BLaER1 treated with 17β-estradiol and CSF1 and Interleukin-3, amounts not matched to agents 10 nM and 100 nM (cell line): ENCODE measurements around the gene MRTFB.

Experiments used
- H3K27ac ChIP-seq, 11 experiments: shearing (Covaris generic); formaldehyde crosslinking; 2 replicates each; pipeline ENCODE4 v1.8.1; 2022
- H3K27me3 ChIP-seq, 11 experiments: shearing (Covaris generic); formaldehyde crosslinking; 2 replicates each; pipeline ENCODE4 v1.8.1; 2022
- H3K36me3 ChIP-seq, 11 experiments: shearing (Covaris generic); formaldehyde crosslinking; 2 replicates each; pipeline ENCODE4 v1.8.1; 2022
- H3K4me1 ChIP-seq, 10 experiments: shearing (Covaris generic); formaldehyde crosslinking; 2 replicates each; pipeline ENCODE4 v1.8.1; 2022
- H3K4me2 ChIP-seq, 11 experiments: shearing (Covaris generic); formaldehyde crosslinking; 2 replicates each; pipeline ENCODE4 v1.8.1; 2022
- H3K4me3 ChIP-seq, 10 experiments: shearing (Covaris generic); formaldehyde crosslinking; 2 replicates each; pipeline ENCODE4 v1.8.1; 2022
- H3K9ac ChIP-seq, 11 experiments: shearing (Covaris generic); formaldehyde crosslinking; 2 replicates each; pipeline ENCODE4 v1.8.1; 2022
- H3K9me3 ChIP-seq, 11 experiments: shearing (Covaris generic); formaldehyde crosslinking; replicated peaks in 1 of 11; 2 replicates each; pipeline ENCODE4 v1.8.1; 2022
- H4K20me1 ChIP-seq, 11 experiments: shearing (Covaris generic); formaldehyde crosslinking; 2 replicates each; pipeline ENCODE4 v1.8.1; 2022
- Cebpa-rat ChIP-seq, 11 experiments: shearing (Covaris generic); IDR thresholded peaks; 2 replicates each; pipeline ENCODE4 v1.8.1; 2022

The MRTFB gene

GRCh38 chr16:14286368-14287230 lies 215.5 kb downstream of the MRTFB start:
- peak overlapping the region in 7 of 11 experiments; percentile 38 to 83 (median 72); a peak in 9 of 22 replicates for H3K27ac ChIP-seq
- TF ChIP-seq Cebpa-rat (IDR thresholded peaks at IDR 0.05) = no peak
- H3K9me3 ChIP-seq = peaks cover 21 to 27% (median 25%) of the 10 kb centered on the region in 11 experiments
- peaks cover 0 to 5% (median 0%) of the 10 kb centered on the region in 11 experiments; a peak in 1 of 22 replicates for H4K20me1 ChIP-seq
- H3K9ac ChIP-seq = peak overlapping the region in 10 of 11 experiments; percentile 73 to 89 (median 81); a peak in 16 of 22 replicates
- H3K27me3 ChIP-seq = no peaks in the 10 kb centered on the region
- H3K4me2 ChIP-seq = peak overlapping the region; percentile 52 to 80 (median 73)
- H3K4me1 ChIP-seq = peaks cover 17 to 32% (median 26%) of the 10 kb centered on the region in 10 experiments
- peak overlapping the region; percentile 72 to 94 (median 78) for H3K4me3 ChIP-seq
- H3K36me3 ChIP-seq = peaks cover 0 to 5% (median 0%) of the 10 kb centered on the region in 11 experiments; a peak in 1 of 22 replicates

- Histone ChIP-seq H4K20me1 (peaks cover 0 to 5% (median 0%) of the 10 kb centered on the region in 11 experiments; a peak in 1 of 22 replicates), H3K4me3 (no peak overlapping the region; a peak in 1 of 20 replicates), H3K4me1 (peaks cover 1 to 17% (median 12%) of the 10 kb centered on the region in 10 experiments; a peak in 13 of 20 replicates), H3K9me3 (peaks cover 21 to 27% (median 25%) of the 10 kb centered on the region in 11 experiments), H3K9ac (no peak overlapping the region), H3K36me3 (peaks cover 0 to 5% (median 0%) of the 10 kb centered on the region in 11 experiments; a peak in 1 of 22 replicates), H3K4me2 (no peak overlapping the region), H3K27ac (no peak overlapping the region), H3K27me3 (no peaks in the 10 kb centered on the region)
- no peak for TF ChIP-seq Cebpa-rat (IDR thresholded peaks at IDR 0.05)
Observed at GRCh38 chr16:14289692-14290340, 218.7 kb downstream of the MRTFB start.

GRCh38 chr16:14291286-14291685 lies 220.2 kb downstream of the MRTFB start:
- Histone ChIP-seq H3K9me3 (peaks cover 21 to 27% (median 25%) of the 10 kb centered on the region in 11 experiments), H3K36me3 (peaks cover 0 to 5% (median 0%) of the 10 kb centered on the region in 11 experiments; a peak in 1 of 22 replicates), H3K27ac (no peak overlapping the region), H4K20me1 (peaks cover 0 to under 1% (median 0%) of the 10 kb centered on the region in 11 experiments; a peak in 1 of 22 replicates), H3K4me3 (no peak overlapping the region), H3K27me3 (no peaks in the 10 kb centered on the region), H3K4me2 (no peak overlapping the region), H3K4me1 (peaks cover 0 to 17% (median 7%) of the 10 kb centered on the region in 10 experiments; a peak in 11 of 20 replicates), H3K9ac (no peak overlapping the region)
- TF ChIP-seq Cebpa-rat (IDR thresholded peaks at IDR 0.05) = no peak

GRCh38 chr16:14292051-14292825 lies 221.1 kb downstream of the MRTFB start:
- Histone ChIP-seq H3K4me3 (no peak overlapping the region), H3K27me3 (no peaks in the 10 kb centered on the region), H3K4me2 (peak overlapping the region in 2 of 11 experiments; percentile 28 to 35; a peak in 2 of 22 replicates), H3K27ac (no peak overlapping the region), H3K9ac (no peak overlapping the region), H4K20me1 (no peaks in the 10 kb centered on the region), H3K36me3 (peaks cover 0 to 5% (median 0%) of the 10 kb centered on the region in 11 experiments; a peak in 1 of 22 replicates), H3K9me3 (peaks cover 21 to 27% (median 25%) of the 10 kb centered on the region in 11 experiments), H3K4me1 (peaks cover 0 to 14% (median 0%) of the 10 kb centered on the region in 10 experiments; a peak in 5 of 20 replicates)
- no peak for TF ChIP-seq Cebpa-rat (IDR thresholded peaks at IDR 0.05)

GRCh38 chr16:14296663-14297062 lies 225.5 kb downstream of the MRTFB start:
- no peak overlapping the region for H3K27ac ChIP-seq
- no peak overlapping the region for H3K9ac ChIP-seq
- H3K4me1 ChIP-seq = peaks cover 6 to 15% (median 7%) of the 10 kb centered on the region in 10 experiments
- H3K4me2 ChIP-seq = no peak overlapping the region
- H3K4me3 ChIP-seq = no peak overlapping the region
- no peaks in the 10 kb centered on the region for H3K9me3 ChIP-seq
- H3K36me3 ChIP-seq = no peaks in the 10 kb centered on the region
- TF ChIP-seq Cebpa-rat (IDR thresholded peaks at IDR 0.05) = no peak
- H4K20me1 ChIP-seq = no peaks in the 10 kb centered on the region
- H3K27me3 ChIP-seq = peaks cover 0 to 6% (median 5%) of the 10 kb centered on the region in 11 experiments; a peak in 12 of 22 replicates

- peaks cover 8 to 17% (median 15%) of the 10 kb centered on the region in 10 experiments; a peak in 18 of 20 replicates for H3K4me1 ChIP-seq
- peaks cover 14 to 22% (median 20%) of the 10 kb centered on the region in 11 experiments for H3K27me3 ChIP-seq
- peaks cover 0 to 7% (median 4%) of the 10 kb centered on the region in 11 experiments; a peak in 11 of 22 replicates for H4K20me1 ChIP-seq
- no peak overlapping the region for H3K27ac ChIP-seq
- no peak overlapping the region for H3K4me3 ChIP-seq
- no peak overlapping the region for H3K4me2 ChIP-seq
- H3K9ac ChIP-seq = no peak overlapping the region
- no peak for TF ChIP-seq Cebpa-rat (IDR thresholded peaks at IDR 0.05)
- H3K9me3 ChIP-seq = no peaks in the 10 kb centered on the region
- H3K36me3 ChIP-seq = no peaks in the 10 kb centered on the region
Observed at GRCh38 chr16:14298374-14299122, 227.4 kb downstream of the MRTFB start.

- peaks cover 0 to 26% (median 12%) of the 10 kb centered on the region in 11 experiments; a peak in 12 of 22 replicates for H4K20me1 ChIP-seq
- peak overlapping the region in 2 of 10 experiments; percentile 51 to 56; a peak in 3 of 20 replicates for H3K4me3 ChIP-seq
- H3K9me3 ChIP-seq = no peaks in the 10 kb centered on the region
- no peaks in the 10 kb centered on the region for H3K36me3 ChIP-seq
- peaks cover 15 to 35% (median 23%) of the 10 kb centered on the region in 10 experiments; a peak in 19 of 20 replicates for H3K4me1 ChIP-seq
- H3K4me2 ChIP-seq = peak overlapping the region in 9 of 11 experiments; percentile 88 to 98 (median 94); a peak in 12 of 22 replicates
- no peak for TF ChIP-seq Cebpa-rat (IDR thresholded peaks at IDR 0.05)
- peak overlapping the region in 2 of 11 experiments; percentile 43 to 70; a peak in 1 of 22 replicates for H3K27ac ChIP-seq
- peaks cover 30 to 44% (median 42%) of the 10 kb centered on the region in 11 experiments for H3K27me3 ChIP-seq
- H3K9ac ChIP-seq = peak overlapping the region in 2 of 11 experiments; percentile 66 to 74; a peak in 3 of 22 replicates
Observed at GRCh38 chr16:14300705-14301168, 229.6 kb downstream of the MRTFB start.
